ENCODE data around the gene CX3CR1.

The CX3CR1 gene

GRCh38 chr3:39221141-39221530, 58.7 kb downstream of the CX3CR1 start:
- H3K36me3 ChIP-seq (ENCODE audit: insufficient read depth, low read length), result no peaks in the 10 kb centered on the region
- H3K9me3 ChIP-seq (ENCODE audit: low read length), result no peaks in the 10 kb centered on the region
- no peaks in the 10 kb centered on the region for H3K4me1 ChIP-seq (ENCODE audit: insufficient read depth, low read length)
- peaks cover 3% of the 10 kb centered on the region for H3K27me3 ChIP-seq (ENCODE audit: insufficient read depth, low read length)
- no peak overlapping the region for H2AFZ ChIP-seq (ENCODE audit: low read depth, low read length)
- no peak overlapping the region for H3K4me3 ChIP-seq (ENCODE audit: low read length)

DNA sequence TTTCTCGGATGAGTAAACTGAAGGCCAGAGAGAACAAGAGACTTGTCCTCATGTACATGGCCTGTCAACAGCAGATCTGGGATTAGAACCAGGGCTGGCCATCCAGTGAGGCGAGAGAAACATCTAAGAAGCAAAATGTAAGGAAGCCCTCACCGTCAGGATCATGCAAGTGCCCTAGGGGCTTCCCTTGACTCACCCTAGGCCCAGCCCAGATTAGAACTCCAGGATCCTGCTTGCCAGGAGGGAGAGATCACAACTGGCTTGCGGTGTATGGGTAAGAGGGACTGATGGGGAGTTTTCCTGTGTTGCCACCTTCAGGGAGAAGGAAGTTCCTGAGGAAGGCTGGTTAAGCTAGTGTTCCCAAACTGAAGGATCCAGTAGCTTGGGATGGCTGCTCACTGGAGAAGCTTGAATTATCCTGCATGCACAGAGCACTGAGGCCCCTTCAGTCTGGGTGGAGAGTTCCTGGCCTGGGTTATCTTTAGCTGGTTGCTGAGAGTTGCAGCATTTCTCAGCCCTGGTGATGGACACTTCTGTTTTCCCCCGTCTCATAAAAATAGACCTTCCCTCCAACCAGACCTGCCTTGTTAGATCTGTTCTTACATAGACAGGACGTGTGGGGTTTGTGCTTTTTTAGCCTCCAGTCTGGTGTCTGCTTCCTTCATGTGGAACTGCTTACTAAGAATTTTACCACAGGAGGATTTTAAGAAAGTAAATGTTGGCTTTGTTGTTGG, 59.3 kb downstream of the CX3CR1 start:
- peaks cover 3% of the 10 kb centered on the region for H3K27me3 ChIP-seq (ENCODE audit: insufficient read depth, low read length)
- no peaks in the 10 kb centered on the region for H3K36me3 ChIP-seq (ENCODE audit: insufficient read depth, low read length)
- no peak overlapping the region for H3K4me3 ChIP-seq (ENCODE audit: low read length)
- no peaks in the 10 kb centered on the region for H3K9me3 ChIP-seq (ENCODE audit: low read length)
- H3K4me1 ChIP-seq (ENCODE audit: insufficient read depth, low read length), result no peaks in the 10 kb centered on the region
- H2AFZ ChIP-seq (ENCODE audit: low read depth, low read length), result no peak overlapping the region

- Histone ChIP-seq H3K36me3 (ENCODE audit: insufficient read depth, low read length) (no peaks in the 10 kb centered on the region), H3K9me3 (ENCODE audit: low read length) (no peaks in the 10 kb centered on the region), H3K4me1 (ENCODE audit: insufficient read depth, low read length) (no peaks in the 10 kb centered on the region), H3K4me3 (ENCODE audit: low read length) (no peak overlapping the region), H2AFZ (ENCODE audit: low read depth, low read length) (no peak overlapping the region), H3K27me3 (ENCODE audit: insufficient read depth, low read length) (peaks cover 3% of the 10 kb centered on the region)
Measured at GRCh38 chr3:39219702-39220101, 60.1 kb downstream of the CX3CR1 start.

DNA sequence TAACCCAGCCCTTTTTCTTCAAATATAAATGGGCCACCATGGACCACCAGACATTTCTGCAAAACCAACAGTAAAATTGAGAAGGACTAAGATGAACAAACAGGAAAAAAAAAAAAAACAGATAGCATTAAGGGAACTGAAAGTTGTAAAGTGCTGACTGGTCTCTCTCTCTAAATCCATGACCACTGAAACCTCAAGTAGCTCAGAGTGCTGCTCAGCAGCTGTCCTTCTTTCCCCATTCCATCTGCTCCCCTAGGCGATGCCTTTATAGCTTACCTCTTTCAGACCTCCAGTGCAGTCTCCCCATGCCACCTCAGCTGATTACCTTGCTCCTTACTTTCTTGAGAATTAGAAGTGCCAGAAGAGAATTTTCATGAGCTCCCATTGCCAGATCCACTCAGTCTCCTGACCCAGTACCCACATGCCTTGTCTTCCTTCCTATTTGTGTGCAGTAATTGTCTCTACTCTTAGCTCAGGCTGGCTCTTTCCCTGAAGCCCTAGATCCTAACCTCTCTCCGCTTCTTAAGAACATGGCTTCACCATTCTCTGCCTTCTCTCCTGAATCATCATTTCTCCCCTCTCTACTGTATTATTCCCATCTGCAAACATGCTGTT, 63.6 kb downstream of the CX3CR1 start:
- Histone ChIP-seq H3K4me3 (ENCODE audit: low read length) (no peak overlapping the region), H3K9me3 (ENCODE audit: low read length) (no peaks in the 10 kb centered on the region), H3K27me3 (ENCODE audit: insufficient read depth, low read length) (peaks cover 3% of the 10 kb centered on the region), H2AFZ (ENCODE audit: low read depth, low read length) (no peak overlapping the region), H3K36me3 (ENCODE audit: insufficient read depth, low read length) (no peaks in the 10 kb centered on the region), H3K4me1 (ENCODE audit: insufficient read depth, low read length) (no peaks in the 10 kb centered on the region)

DNA sequence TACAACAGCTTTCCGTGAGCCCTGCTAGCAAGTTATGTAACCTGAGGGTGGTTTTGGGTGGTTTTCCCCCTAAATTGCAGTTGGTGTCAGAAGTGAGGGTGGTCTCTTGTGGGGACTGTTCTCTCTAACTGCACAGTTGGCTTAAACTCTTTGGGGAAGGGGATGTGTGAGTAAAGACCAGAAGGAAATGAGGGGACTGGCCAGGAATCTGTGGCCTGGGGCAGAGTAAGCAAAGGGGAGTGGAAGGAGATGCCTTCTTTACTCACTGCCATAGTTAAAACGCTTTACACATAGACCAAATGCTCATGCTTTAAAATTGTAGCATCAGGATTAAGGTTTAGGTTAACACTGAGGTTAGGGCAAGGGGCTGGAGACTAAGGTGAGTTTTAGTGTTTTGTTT, 66.2 kb downstream of the CX3CR1 start:
- Histone ChIP-seq H2AFZ (ENCODE audit: low read depth, low read length) (no peak overlapping the region), H3K27me3 (ENCODE audit: insufficient read depth, low read length) (no peaks in the 10 kb centered on the region), H3K36me3 (ENCODE audit: insufficient read depth, low read length) (no peaks in the 10 kb centered on the region), H3K4me1 (ENCODE audit: insufficient read depth, low read length) (no peaks in the 10 kb centered on the region), H3K4me3 (ENCODE audit: low read length) (no peak overlapping the region), H3K9me3 (ENCODE audit: low read length) (no peaks in the 10 kb centered on the region)
